22Rv1 (cell line): Measurements from ENCODE around the gene B4GALNT3.

Source experiments
- ZFX ChIP-seq: fragments of 450-650 bp; IDR thresholded peaks from 2 replicates; pipeline ENCODE4 v1.6.1; 2017; ENCODE audit warnings: antibody characterized with exemption, borderline replicate concordance
- TF ChIP-seq, protein P1 (sequence below): fragments of 450-650 bp; IDR thresholded peaks from 2 replicates; pipeline ENCODE4 v1.5.1; 2017; ENCODE audit warnings: mild to moderate bottlenecking

DNA sequence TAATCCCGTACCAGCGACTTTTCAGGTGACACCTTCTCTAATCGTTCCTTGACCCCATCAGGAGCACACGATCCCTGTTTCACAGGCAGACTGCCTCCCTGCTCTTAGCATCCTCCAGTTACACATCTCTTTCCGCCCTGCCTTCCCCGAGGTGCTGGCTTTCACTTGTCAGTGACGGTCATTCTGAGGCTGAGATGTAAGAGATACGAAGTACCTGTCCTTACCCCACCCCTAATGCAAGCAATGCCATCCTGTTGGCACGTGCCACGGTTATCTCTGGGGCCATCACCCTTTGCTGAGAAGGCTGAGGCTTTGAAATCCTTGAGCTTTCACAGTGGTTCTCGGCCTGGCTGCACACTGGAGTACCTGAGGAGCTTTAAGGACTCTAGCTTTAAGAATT lies 24.4 kb downstream of the B4GALNT3 start:
- TF ChIP-seq, protein P1, sequence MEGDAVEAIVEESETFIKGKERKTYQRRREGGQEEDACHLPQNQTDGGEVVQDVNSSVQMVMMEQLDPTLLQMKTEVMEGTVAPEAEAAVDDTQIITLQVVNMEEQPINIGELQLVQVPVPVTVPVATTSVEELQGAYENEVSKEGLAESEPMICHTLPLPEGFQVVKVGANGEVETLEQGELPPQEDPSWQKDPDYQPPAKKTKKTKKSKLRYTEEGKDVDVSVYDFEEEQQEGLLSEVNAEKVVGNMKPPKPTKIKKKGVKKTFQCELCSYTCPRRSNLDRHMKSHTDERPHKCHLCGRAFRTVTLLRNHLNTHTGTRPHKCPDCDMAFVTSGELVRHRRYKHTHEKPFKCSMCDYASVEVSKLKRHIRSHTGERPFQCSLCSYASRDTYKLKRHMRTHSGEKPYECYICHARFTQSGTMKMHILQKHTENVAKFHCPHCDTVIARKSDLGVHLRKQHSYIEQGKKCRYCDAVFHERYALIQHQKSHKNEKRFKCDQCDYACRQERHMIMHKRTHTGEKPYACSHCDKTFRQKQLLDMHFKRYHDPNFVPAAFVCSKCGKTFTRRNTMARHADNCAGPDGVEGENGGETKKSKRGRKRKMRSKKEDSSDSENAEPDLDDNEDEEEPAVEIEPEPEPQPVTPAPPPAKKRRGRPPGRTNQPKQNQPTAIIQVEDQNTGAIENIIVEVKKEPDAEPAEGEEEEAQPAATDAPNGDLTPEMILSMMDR: no peak
- TF ChIP-seq ZFX: no peak
